ENCODE data around the gene ZNF583.

ZNF583 gene

DNA sequence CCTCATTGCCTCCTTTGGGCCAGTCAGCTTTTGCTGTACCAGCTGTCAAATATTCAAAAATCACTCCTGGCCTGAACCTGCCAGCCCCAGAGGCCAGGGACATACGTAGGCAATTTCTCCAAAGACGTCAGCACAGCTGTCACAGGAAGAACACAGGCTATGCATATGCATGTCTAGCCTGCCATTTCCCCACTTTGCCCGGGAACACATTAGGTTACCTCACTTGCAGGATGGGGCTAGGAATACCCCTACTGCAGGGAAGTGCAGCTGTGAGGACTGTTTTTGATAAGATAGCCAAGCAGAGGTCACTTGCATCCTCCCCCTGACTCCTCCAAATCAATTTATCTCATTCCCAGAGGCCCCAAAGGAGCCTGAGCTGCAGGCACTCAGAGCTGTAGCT lies 70.2 kb downstream of the ZNF583 start:
- DNase-seq (no peak), ATAC-seq (no peak)

GRCh38 chr19:56476093-56476492 lies 72.0 kb downstream of the ZNF583 start:
- DNase-seq (no peak), ATAC-seq (no peak)
